HFF-Myc (cell line): ENCODE measurements around the gene CTBP1.

Experiments used
- DNase-seq: peaks from one replicate; pipeline ENCODE4 v3.0.0-alpha.2; 2011; ENCODE audit warnings: low read depth; ENCODE audit errors: extremely low read depth
- H3K4me3 ChIP-seq: replicated peaks from 2 replicates; pipeline ENCODE4 v1.5.1; 2011; ENCODE audit warnings: low read depth, mild to moderate bottlenecking, control low read depth, low read length
- CTCF ChIP-seq: IDR thresholded peaks from 2 replicates; pipeline ENCODE4 v1.5.1; 2012; ENCODE audit warnings: mild to moderate bottlenecking, low read depth, low read length, control low read depth; ENCODE audit errors: missing control alignments

CTBP1 gene

GRCh38 chr4:1172228-1172851, 76.6 kb downstream of the CTBP1 start, which contains the start of gene SPON2:
TSS of gene SPON2 (minus strand) at chr4:1172583.
- DNase-seq = no peak
- peak within 1 kb of the TSS; percentile 36 for H3K4me3 ChIP-seq
- no peak for TF ChIP-seq CTCF

GRCh38 chr4:1171311-1172227, 77.4 kb downstream of the CTBP1 start:
- DNase-seq = no peak
- peak overlapping the region; percentile 36 for H3K4me3 ChIP-seq
- no peak for TF ChIP-seq CTCF

- H3K4me3 ChIP-seq = no peak overlapping the region
Measured at GRCh38 chr4:1170976-1171310, 78.0 kb downstream of the CTBP1 start.

GRCh38 chr4:1170156-1170975, 78.6 kb downstream of the CTBP1 start:
- DNase-seq = no peak
- no peak for TF ChIP-seq CTCF
- no peak overlapping the region for H3K4me3 ChIP-seq

More at GRCh38 chr4:1170976-1171310, 78.0 kb downstream of the CTBP1 start:
- DNase-seq = no peak
- TF ChIP-seq CTCF = no peak

- H3K4me3 ChIP-seq = no peak overlapping the region
- TF ChIP-seq CTCF = no peak
- no peak for DNase-seq
Measured at GRCh38 chr4:1169691-1170096, 79.2 kb downstream of the CTBP1 start.

GRCh38 chr4:1169171-1169671, 79.7 kb downstream of the CTBP1 start:
- DNase-seq = no peak

More at GRCh38 chr4:1169171-1169671, 79.7 kb downstream of the CTBP1 start:
- no peak for TF ChIP-seq CTCF
- H3K4me3 ChIP-seq = no peak overlapping the region
